ENCODE results near the gene CHST3. TPM values are rescaled to one million over a fixed set of nuclear protein-coding genes. Genes with fewer than 3 reads are reported as not detected.

CHST3 gene
- polyA plus RNA-seq, 1 donor (not counting 4 experiments of a cell fraction or from before 2014, with no cell fraction given): 12.0 TPM

GRCh38 chr10:71968553-71969474 lies 4.6 kb downstream of the CHST3 start:
- Histone ChIP-seq H3K9me3 (ENCODE audit: control insufficient read depth, low read depth, low read length) (no peaks in the 10 kb centered on the region), H3K27ac (ENCODE audit: control insufficient read depth, insufficient read depth, low read length) (peak overlapping the region; percentile 20), H3K27me3 (ENCODE audit: control insufficient read depth, extremely low read depth, insufficient read depth, low read length) (no peaks in the 10 kb centered on the region), H3K36me3 (ENCODE audit: control insufficient read depth in 2 of 2, extremely low read depth in 1 of 2, insufficient read depth in 2 of 2, low read length in 2 of 2) (peaks cover 4 to 6% of the 10 kb centered on the region in 2 experiments), H3K9me1 (ENCODE audit: control insufficient read depth, extremely low read depth, insufficient read depth, low read length) (peaks cover 7% of the 10 kb centered on the region), H3K4me2 (ENCODE audit: control insufficient read depth, extremely low read depth, insufficient read depth, low read depth, low read length) (no peak overlapping the region), H4K20me1 (ENCODE audit: control insufficient read depth, extremely low read depth, insufficient read depth, low read length) (peaks cover 8% of the 10 kb centered on the region), H3K4me1 (ENCODE audit: control insufficient read depth, extremely low read depth, insufficient read depth, low read length) (peaks cover 83% of the 10 kb centered on the region), H3K9ac (ENCODE audit: control insufficient read depth, extremely low read depth, insufficient read depth, low read length) (no peak overlapping the region), H3K4me3 (ENCODE audit: control insufficient read depth in 2 of 3, extremely low read depth in 1 of 3, insufficient read depth in 2 of 3, low read depth in 1 of 3, low read length in 3 of 3) (no peak overlapping the region), H3K79me2 (ENCODE audit: control insufficient read depth, insufficient read depth, low read length) (peaks cover 85% of the 10 kb centered on the region), H2AFZ (ENCODE audit: control insufficient read depth, low read length) (no peak overlapping the region)
- dilution Hi-C loops (cut with MboI; ENCODE audit: extremely low pct_ligation_motif_present, low sequenced_read_pairs): no loop called here
- DNase-seq (ENCODE audit: low read depth, low spot score): no peak
- TF ChIP-seq EZH2 (IDR thresholded peaks at IDR 0.05; ENCODE audit: low read length) (no peak), CTCF (optimal IDR thresholded peaks at IDR 0.05 in 1 of 3, IDR thresholded peaks at IDR 0.05 in 1 of 3, conservative IDR thresholded peaks at IDR 0.05 in 1 of 3; ENCODE audit: extremely low read depth in 1 of 3, insufficient read depth in 2 of 3, low read length in 3 of 3) (no peak)
- peak; percentile 41 for FAIRE-seq

GRCh38 chr10:71969929-71970328 lies 5.7 kb downstream of the CHST3 start:
- TF ChIP-seq EZH2 (IDR thresholded peaks at IDR 0.05; ENCODE audit: low read length): no peak
- TF ChIP-seq CTCF (optimal IDR thresholded peaks at IDR 0.05 in 1 of 3, IDR thresholded peaks at IDR 0.05 in 1 of 3, conservative IDR thresholded peaks at IDR 0.05 in 1 of 3; ENCODE audit: extremely low read depth in 1 of 3, insufficient read depth in 2 of 3, low read length in 3 of 3): no peak
- peak overlapping the region; percentile 3 for H3K9ac ChIP-seq (ENCODE audit: control insufficient read depth, extremely low read depth, insufficient read depth, low read length)
- H4K20me1 ChIP-seq (ENCODE audit: control insufficient read depth, extremely low read depth, insufficient read depth, low read length): peaks cover 8% of the 10 kb centered on the region
- peaks cover 7% of the 10 kb centered on the region for H3K9me1 ChIP-seq (ENCODE audit: control insufficient read depth, extremely low read depth, insufficient read depth, low read length)
- H3K27me3 ChIP-seq (ENCODE audit: control insufficient read depth, extremely low read depth, insufficient read depth, low read length): no peaks in the 10 kb centered on the region
- peaks cover 94% of the 10 kb centered on the region for H3K4me1 ChIP-seq (ENCODE audit: control insufficient read depth, extremely low read depth, insufficient read depth, low read length)
- no peak for DNase-seq (ENCODE audit: low read depth, low spot score)
- no peak overlapping the region for H3K27ac ChIP-seq (ENCODE audit: control insufficient read depth, insufficient read depth, low read length)
- peaks cover 4 to 6% of the 10 kb centered on the region in 2 experiments for H3K36me3 ChIP-seq (ENCODE audit: control insufficient read depth in 2 of 2, extremely low read depth in 1 of 2, insufficient read depth in 2 of 2, low read length in 2 of 2)
- FAIRE-seq: no peak
- H3K4me2 ChIP-seq (ENCODE audit: control insufficient read depth, extremely low read depth, insufficient read depth, low read depth, low read length): peak overlapping the region; percentile 69
- H2AFZ ChIP-seq (ENCODE audit: control insufficient read depth, low read length): no peak overlapping the region
- dilution Hi-C loops (cut with MboI; ENCODE audit: extremely low pct_ligation_motif_present, low sequenced_read_pairs): no loop called here
- peak overlapping the region in 1 of 3 experiments; percentile 31 for H3K4me3 ChIP-seq (ENCODE audit: control insufficient read depth in 2 of 3, extremely low read depth in 1 of 3, insufficient read depth in 2 of 3, low read depth in 1 of 3, low read length in 3 of 3)
- peaks cover 87% of the 10 kb centered on the region for H3K79me2 ChIP-seq (ENCODE audit: control insufficient read depth, insufficient read depth, low read length)
- H3K9me3 ChIP-seq (ENCODE audit: control insufficient read depth, low read depth, low read length): no peaks in the 10 kb centered on the region

Measured in keratinocyte (primary cell).